ENCODE data around the gene SUPV3L1.
"Not testable (repeated sequence)": the region's sequence is repeated elsewhere in the genome, so short reads cannot be mapped to it uniquely, and the experiment has no call there.

Gene SUPV3L1

GRCh38 chr10:69230128-69230527, 50.1 kb downstream of the SUPV3L1 start:
- DNase-seq (ENCODE audit: low read depth, low spot score) = no peak

DNA sequence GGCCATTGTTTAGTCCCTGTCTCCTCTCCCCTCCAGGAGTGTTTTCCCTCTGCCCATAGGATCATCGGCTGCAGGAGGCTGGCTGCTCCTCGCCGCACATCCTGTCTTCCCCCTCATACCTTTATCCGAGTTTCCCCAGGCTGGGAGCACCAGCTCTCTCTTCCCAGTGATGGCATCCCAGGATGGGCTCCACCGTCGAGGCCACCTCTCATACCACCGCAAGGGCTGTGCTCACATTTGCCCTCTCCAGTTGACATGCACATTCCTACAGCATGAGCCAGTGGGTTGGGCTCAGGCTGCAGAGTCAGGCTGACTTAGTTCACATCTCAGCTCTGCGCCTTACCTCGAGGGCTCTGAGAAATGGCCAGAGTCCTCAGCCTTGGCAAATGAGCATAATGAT, 52.2 kb downstream of the SUPV3L1 start:
- no peak for DNase-seq (ENCODE audit: low read depth, low spot score)

GRCh38 chr10:69232736-69233480, 52.9 kb downstream of the SUPV3L1 start:
- no peak for DNase-seq (ENCODE audit: low read depth, low spot score)

DNA sequence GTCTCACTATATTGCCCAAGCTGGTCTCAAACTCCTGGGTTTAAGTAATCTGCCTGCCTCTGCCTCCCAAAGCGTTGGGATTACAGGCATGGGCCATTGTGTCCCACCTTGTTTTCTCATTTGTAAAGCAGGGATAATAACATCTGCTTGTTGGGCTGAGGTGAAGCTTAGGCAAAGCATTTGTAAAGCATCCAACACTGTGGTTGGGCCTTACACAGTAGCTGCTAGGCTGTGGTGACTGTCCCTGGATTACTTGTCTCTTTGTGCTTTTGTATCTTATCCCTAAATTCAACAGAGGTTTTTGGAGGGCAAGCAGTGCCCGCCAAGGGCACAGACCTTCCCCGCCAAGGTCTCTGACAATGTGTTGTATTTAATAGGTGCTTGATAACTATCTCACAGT, 54.4 kb downstream of the SUPV3L1 start:
- no peak for DNase-seq (ENCODE audit: low read depth, low spot score)

DNA sequence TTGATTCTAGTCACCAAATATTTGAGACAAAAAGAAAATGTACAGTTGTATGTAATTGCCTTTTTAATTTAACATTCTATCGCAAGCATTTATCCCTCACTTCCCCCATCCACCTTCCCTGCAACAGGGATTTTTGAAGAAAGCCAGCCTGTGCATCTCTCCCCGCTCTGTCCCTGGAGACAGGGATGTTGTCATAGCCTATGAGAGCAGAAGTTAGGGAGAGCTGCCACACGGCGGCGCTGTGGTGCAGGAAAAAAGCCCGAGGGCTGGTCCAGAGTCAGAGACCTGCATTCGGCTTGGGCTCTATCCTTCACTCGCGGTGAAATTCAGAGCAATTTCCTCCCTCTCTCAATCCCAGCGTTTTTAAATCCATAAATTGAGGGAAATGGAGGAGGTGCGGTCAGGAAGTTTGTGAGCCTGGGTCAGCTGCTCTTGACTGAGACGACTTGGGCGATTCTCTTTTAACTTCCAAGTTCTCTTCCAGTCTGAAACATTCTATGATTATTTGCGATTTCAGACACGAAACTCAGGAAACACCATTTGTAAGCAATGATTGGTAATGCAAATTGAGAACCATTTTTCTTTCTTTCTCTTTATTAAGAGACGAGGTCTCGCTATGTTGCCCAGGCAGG, 57.6 kb downstream of the SUPV3L1 start:
- DNase-seq (ENCODE audit: low read depth, low spot score) = peak; percentile 42

GRCh38 chr10:69239136-69239535, 59.1 kb downstream of the SUPV3L1 start:
- DNase-seq (ENCODE audit: low read depth, low spot score) = no peak

- DNase-seq (ENCODE audit: low read depth, low spot score) = no peak
These were observed 59.9 kb downstream of the SUPV3L1 start for GRCh38 chr10:69239816-69240434.

GRCh38 chr10:69240455-69240854, 60.4 kb downstream of the SUPV3L1 start:
- no peak for DNase-seq (ENCODE audit: low read depth, low spot score)

GRCh38 chr10:69241575-69241974, 61.5 kb downstream of the SUPV3L1 start:
- no peak for DNase-seq (ENCODE audit: low read depth, low spot score)

GRCh38 chr10:69242040-69242851, 62.2 kb downstream of the SUPV3L1 start:
- DNase-seq (ENCODE audit: low read depth, low spot score) = no peak

DNA sequence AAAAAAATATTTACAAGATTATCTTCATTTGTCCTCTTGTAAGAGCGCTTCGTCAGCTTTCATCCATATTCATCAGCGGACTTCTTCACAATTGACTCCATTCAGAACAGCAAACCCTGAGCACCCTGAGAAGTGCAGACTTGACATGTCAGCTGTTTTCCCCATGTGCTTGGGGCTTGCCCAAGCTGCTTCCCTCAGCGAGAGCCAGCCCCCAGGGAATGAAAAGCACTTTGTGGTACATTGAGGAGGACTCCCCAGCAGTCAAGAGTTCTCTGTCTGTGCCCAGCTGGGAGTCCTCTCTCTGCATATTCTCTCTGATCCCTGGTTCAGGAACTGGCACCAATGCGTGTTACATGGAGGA, 62.8 kb downstream of the SUPV3L1 start:
- no peak for DNase-seq (ENCODE audit: low read depth, low spot score)

DNA sequence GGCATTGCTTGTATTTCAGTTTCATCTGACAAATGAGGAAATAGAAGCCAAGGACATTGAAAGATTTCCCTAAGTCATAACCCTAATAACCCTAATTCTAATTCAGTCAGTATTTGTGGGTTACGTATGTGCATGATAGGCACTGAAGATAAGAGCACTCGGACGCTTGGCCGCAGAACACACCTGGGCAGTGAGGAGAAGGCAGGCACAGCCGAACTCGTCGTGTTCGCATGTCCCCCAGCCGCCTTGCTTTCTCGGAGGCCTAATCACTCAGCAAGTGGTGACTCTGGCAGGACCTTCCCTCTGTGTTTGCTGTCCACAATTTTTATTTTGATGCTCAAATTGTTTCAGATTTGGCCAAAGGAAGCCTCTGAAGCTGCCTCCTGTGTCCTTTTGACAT, 63.8 kb downstream of the SUPV3L1 start:
- no peak for DNase-seq (ENCODE audit: low read depth, low spot score)

DNA sequence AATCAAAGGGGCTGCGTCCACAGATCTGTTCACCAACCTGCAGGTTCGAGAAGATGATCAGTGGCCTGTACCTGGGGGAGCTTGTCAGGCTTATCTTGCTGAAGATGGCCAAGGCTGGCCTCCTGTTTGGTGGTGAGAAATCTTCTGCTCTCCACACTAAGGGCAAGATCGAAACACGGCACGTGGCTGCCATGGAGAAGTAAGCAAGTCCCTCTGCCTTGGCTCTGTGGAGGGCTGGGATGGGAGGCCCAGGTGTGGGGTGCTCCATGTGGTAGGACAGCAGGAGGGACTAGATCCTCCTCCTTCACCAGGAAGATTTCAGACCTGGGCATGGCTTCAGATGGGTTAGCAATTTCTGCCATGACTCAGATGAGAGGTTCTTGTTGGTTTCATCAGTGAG, 66.0 kb downstream of the SUPV3L1 start:
- DNase-seq (ENCODE audit: low read depth, low spot score) = no peak

GRCh38 chr10:69246581-69247312, 66.7 kb downstream of the SUPV3L1 start:
- no peak for DNase-seq (ENCODE audit: low read depth, low spot score)

- DNase-seq (ENCODE audit: low read depth, low spot score) = no peak
These were observed 67.3 kb downstream of the SUPV3L1 start for GRCh38 chr10:69247313-69247710.

GRCh38 chr10:69248117-69248730, 68.2 kb downstream of the SUPV3L1 start:
- no peak for DNase-seq (ENCODE audit: low read depth, low spot score)

DNA sequence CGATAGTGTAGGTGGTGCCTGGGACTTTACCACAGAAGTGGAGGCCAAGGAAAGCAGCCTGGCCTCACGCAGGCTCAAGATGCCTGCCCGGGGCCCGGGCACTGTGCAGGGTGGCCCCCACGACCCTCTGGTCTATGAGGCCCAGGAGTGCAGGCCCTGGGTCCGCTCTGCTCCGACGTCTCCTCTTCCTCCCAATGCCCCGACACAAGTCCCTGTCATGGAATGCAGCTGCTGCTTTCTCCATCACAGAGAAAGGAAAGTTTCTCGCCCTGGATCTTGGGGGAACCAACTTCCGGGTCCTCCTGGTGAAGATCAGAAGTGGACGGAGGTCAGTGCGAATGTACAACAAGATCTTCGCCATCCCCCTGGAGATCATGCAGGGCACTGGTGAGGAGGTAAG, 70.0 kb downstream of the SUPV3L1 start:
- no peak for DNase-seq (ENCODE audit: low read depth, low spot score)

DNA sequence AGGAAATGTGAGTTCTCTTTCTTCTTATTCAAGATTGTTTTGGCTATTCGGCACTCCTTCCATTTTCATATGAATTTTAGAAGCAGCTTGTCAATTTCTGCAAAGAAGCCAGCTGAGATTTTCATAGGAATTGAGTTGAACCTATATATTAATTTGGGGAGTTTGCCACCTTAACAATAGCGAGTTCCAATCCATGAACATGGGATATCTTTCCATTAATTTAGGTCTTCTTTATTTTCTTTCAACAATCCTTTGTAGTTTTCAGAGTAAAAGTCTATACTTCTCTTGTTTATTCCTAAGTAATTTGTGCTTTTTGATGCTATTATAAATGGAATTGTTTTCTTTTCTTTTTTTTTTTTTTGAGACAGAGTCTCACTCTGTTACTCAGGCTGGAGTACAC, 71.4 kb downstream of the SUPV3L1 start:
- not testable (repeated sequence) for DNase-seq (ENCODE audit: low read depth, low spot score)

- no peak for DNase-seq (ENCODE audit: low read depth, low spot score)
These were observed 73.1 kb downstream of the SUPV3L1 start for GRCh38 chr10:69253171-69253570.

- no peak for DNase-seq (ENCODE audit: low read depth, low spot score)
These were observed 74.8 kb downstream of the SUPV3L1 start for GRCh38 chr10:69254877-69255276.

Measured in iPS DF 19.7 (cell line).